H4 (cell line): Measurements from ENCODE around the gene UBAP2. TPM values are rescaled to one million over a fixed set of nuclear protein-coding genes. Genes with fewer than 3 reads are reported as not detected.

Experiments used
- DNase-seq: peaks from one replicate; pipeline ENCODE4 v3.0.0-alpha.2; 2015; ENCODE audit warnings: low spot score
- total RNA-seq: library from RNA; depleted of rRNA; stranded (reverse); fragments of >200 nt; shearing (Covaris generic); gene quantifications from 2 replicates; pipeline ENCODE4 v1.2.3, GENCODE V29; 2014; rRNA removed

UBAP2 gene, protein sequence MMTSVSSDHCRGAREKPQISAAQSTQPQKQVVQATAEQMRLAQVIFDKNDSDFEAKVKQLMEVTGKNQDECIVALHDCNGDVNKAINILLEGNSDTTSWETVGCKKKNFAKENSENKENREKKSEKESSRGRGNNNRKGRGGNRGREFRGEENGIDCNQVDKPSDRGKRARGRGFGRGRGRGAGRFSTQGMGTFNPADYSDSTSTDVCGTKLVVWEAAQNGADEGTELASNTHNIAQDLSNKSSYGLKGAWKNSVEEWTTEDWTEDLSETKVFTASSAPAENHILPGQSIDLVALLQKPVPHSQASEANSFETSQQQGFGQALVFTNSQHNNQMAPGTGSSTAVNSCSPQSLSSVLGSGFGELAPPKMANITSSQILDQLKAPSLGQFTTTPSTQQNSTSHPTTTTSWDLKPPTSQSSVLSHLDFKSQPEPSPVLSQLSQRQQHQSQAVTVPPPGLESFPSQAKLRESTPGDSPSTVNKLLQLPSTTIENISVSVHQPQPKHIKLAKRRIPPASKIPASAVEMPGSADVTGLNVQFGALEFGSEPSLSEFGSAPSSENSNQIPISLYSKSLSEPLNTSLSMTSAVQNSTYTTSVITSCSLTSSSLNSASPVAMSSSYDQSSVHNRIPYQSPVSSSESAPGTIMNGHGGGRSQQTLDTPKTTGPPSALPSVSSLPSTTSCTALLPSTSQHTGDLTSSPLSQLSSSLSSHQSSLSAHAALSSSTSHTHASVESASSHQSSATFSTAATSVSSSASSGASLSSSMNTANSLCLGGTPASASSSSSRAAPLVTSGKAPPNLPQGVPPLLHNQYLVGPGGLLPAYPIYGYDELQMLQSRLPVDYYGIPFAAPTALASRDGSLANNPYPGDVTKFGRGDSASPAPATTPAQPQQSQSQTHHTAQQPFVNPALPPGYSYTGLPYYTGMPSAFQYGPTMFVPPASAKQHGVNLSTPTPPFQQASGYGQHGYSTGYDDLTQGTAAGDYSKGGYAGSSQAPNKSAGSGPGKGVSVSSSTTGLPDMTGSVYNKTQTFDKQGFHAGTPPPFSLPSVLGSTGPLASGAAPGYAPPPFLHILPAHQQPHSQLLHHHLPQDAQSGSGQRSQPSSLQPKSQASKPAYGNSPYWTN
- total RNA-seq = 6.9 and 12.1 TPM in 2 replicates

- peak; percentile 99 for DNase-seq
Observed at GRCh38 chr9:34048727-34049629, at the start of gene UBAP2. Gene UBAP2 (minus strand): TSS chr9:34048887. CDS start chr9:34017148, 31,739 bp downstream.

DNA sequence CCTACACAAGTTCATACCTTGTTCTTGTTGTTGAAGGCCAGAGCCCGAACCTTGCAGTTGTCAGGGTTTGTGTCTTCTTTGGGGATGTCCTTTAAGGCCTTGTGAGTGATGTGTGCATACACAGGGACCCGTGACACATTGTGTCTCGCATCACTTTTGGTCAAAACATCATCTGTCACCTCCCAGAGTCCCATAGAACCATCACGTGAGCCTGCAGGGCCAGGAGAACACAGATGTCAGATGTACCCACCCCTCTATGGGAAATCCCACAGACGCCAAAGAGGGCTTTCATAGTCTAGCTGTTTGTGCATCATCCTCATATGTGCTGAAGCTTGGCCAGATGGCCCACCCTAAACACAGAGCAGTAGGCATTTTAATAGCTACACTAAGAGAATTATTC lies 49.6 kb upstream of the UBAP2 start:
- no peak for DNase-seq

- DNase-seq = no peak
Observed at GRCh38 chr9:34097865-34098264, 49.2 kb upstream of the UBAP2 start.

DNA sequence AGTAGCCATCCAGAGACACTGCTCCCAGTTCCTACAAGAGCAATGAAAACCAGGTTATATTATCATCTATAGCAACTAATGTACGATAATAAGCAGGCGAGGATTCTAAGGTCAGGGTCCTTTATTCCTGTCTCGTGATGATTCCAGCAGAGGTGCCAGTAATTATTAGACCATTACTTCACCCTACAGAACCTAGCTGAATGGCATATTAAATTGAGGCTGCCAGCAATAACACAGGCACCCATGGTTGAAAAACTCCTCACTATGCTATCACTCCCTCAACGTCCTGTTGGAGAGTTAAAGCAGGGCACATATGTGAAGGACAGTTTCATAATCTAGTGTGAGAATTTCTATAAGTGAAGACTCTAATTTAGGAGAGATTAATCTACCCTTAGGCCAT lies 48.1 kb upstream of the UBAP2 start:
- DNase-seq = no peak

GRCh38 chr9:34093578-34093977 lies 44.9 kb upstream of the UBAP2 start:
- DNase-seq = no peak

GRCh38 chr9:34089311-34089710 lies 40.6 kb upstream of the UBAP2 start:
- DNase-seq = no peak

DNA sequence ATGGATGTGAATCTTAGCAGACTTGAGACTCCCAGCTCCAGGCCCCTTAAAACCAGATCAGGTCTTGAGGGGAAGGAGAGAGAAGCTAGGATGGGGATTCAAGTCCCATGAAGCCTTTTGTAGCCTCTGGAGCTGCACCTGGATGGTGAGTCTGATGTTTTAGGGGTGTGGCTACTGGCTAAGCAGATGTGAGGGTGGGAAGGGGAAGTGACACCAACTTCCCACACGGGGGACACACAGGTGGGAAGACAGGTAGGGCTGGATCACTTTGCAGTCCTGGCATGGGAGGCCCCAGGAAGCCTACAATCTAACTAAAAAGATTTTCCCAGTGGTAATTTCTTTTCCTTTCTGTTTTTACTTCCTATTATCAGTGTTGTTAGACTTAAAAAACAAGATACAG lies 38.7 kb upstream of the UBAP2 start:
- no peak for DNase-seq

- DNase-seq = no peak
Observed at GRCh38 chr9:34086864-34087263, 38.2 kb upstream of the UBAP2 start.

DNA sequence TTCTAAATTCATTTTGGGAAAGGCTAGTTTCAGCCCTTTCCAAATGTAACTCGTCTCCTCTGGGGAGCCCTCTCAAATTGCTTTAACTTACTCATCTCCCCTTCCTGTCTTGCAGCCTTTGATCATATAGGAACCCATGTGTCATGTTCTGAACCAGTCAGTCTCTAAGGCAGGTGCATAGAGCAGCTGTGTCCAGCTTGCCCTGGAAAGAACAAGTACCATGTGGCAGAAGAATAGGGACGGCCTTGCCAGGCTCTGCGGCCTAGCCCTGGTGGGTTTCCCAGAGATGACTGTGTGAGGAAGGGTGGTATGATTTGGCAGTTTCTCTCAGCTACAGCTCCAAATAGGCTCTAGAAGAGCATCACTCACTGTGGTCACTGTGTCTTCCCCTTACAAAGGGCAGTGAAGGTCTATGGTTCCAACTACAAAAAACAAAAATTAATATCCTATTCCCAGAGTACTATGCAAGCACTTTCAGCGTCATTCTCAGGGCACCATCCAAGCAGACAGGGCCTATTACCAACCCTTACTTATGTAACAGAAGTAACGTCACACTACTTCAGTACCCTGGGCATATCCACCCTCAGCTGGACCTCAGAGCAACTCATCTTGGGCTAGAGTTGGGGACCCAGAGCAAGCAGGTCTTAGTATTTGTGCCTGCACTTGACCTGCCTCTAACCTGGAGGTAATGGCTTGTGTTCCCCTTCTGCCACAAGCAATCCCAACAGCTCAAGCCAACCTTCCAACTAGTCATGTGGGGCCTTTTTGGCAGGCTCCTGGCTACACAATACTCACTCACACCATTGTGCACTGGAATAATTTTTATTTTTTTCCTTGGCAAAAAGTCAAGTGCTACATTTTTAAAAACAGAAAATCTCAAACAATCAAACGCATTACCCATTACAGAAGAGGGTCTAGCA lies 37.2 kb upstream of the UBAP2 start:
- DNase-seq = no peak

DNA sequence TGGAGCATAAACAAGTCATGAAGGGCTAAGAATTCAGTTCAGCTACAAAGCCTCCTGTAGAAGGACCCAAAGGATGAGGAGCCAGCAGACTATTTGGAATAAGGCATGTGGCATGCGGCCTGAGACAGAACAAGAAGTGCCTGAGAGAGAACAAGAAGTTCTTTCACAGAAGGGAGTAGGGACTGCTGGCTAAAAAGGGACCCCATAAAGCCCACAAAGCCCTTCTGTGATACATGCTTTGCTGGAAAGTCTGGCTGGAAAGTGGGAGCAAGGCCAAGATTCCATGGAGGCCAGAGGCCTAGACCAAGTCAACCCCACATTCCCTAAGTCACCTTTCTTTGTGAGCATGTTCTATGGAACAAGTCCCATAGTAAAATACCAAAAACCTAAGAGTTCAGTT lies 35.9 kb upstream of the UBAP2 start:
- DNase-seq = no peak

- DNase-seq = peak; percentile 29
Observed at GRCh38 chr9:34079181-34079580, 30.5 kb upstream of the UBAP2 start.

GRCh38 chr9:34072868-34073590 lies 24.3 kb upstream of the UBAP2 start:
- DNase-seq = peak; percentile 93

- no peak for DNase-seq
Observed at GRCh38 chr9:34072410-34072809, 23.7 kb upstream of the UBAP2 start.

DNA sequence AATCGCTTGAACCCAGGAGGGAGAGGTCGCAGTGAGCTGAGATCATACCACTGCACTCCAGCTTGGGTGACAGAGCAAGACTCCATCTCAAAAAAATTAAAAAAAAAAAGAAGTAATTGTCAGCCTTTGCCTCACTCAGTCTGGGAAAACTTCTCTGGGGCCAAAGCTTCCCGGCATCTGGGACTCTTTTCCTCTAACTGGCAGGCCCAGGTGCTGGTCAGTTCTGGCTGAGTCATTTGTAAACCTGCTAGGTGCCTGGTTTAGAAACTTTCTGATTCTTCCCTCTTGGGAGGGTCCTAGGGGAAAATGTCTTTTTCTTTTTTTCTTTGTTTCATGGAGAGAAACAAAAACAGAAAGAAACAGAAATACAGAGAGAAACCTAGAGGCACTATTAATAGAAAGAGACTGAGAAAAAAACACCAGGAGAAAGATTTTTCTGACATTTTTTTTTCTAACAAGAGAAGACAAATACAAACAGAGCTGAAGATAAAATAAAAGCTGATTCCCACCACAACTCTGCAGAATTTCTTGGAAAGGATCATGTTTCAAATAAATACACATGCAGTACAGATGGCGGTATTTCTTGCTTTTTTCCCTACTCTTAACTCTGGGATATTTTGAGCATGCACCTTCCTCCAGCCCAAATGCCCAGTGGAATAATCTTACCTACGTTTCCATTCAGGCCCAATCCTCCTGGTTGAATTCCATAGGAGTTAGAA lies 22.1 kb upstream of the UBAP2 start:
- peak; percentile 38 for DNase-seq

- DNase-seq = no peak
Observed at GRCh38 chr9:34069831-34070230, 21.1 kb upstream of the UBAP2 start.

DNA sequence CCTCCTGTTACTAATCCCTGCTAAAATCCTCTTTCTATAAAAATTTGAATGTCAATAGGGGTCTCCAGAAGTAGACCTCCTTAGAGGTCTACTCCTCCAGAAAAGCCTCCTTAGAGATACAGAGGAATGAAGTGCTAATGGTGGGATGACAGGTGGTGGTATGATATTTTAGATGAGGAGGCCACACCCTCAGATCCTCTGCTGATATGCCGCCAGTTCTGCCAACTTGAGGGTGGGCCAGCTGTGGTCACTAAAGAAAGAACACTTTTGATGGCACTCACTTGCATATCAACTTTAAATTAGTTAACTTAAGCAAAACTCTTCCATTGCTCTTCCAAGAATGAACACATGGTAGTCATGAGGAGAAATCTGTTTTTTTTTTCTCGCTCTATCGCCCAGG lies 16.9 kb upstream of the UBAP2 start:
- no peak for DNase-seq

DNA sequence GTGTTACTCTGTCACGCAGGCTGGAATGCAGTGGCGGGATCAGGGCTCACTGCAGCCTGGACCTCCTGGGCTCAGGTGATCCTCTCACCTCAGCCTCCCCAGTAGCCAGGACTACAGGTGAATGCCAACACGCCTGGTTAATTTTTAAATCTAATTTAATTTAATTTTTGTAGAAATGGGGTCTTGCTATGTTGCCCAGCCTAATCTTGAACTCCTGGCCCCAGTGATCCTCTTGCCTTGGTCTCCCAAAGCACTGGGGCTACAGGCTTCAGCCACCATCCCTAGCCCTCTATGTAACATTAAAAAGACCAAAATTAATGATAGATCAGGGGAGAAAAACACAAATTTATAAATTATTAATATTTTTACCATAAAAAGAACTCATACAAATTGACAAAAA lies 11.3 kb upstream of the UBAP2 start:
- DNase-seq = no peak

DNA sequence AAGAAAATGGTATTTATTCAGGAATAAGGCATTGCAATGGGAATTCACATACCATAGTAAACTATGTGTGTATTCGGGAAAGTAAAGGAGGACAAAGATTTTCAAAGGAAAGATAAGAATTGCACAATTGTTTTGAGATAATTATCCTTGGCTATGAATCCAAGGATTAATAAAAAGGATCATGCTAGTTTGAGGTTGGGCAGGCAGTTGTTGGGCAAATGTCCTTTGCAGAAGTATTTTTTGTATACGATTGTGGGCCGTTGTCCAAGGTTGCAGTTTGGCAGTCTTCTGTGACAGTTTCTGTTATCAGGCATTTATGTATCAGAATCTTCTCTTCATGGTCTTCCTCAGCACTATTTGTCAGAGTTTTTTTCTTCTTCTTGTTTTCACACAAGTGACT lies 10.6 kb upstream of the UBAP2 start:
- no peak for DNase-seq
